ENCODE data around the gene PIPOX. TPM values are rescaled to one million over a fixed set of nuclear protein-coding genes. Genes with fewer than 3 reads are reported as not detected.

PIPOX gene
- total RNA-seq, 3 donors from 2014 or later = 1.3 to 3.0 (median 2.9) TPM

- no peak for DNase-seq (ENCODE audit: low spot score in 2 of 2)
- H3K27ac ChIP-seq = no peak overlapping the region
- intact Hi-C loops (cut with DNase I; ENCODE audit: low total_unique reads) = no loop called here
- TF ChIP-seq CTCF (IDR thresholded peaks at IDR 0.05) (no peak), POLR2A (IDR thresholded peaks at IDR 0.05) (no peak), POLR2AphosphoS5 (IDR thresholded peaks at IDR 0.05) (no peak)
- no peaks in the 10 kb centered on the region for H3K36me3 ChIP-seq
- no peaks in the 10 kb centered on the region for H3K27me3 ChIP-seq
- no peak overlapping the region for H3K4me3 ChIP-seq
- H3K4me1 ChIP-seq = no peaks in the 10 kb centered on the region
- no peaks in the 10 kb centered on the region for H3K9me3 ChIP-seq
Observed at GRCh38 chr17:29068818-29069217, 25.9 kb downstream of the PIPOX start.

- Histone ChIP-seq H3K27ac (no peak overlapping the region), H3K4me3 (no peak overlapping the region), H3K27me3 (no peaks in the 10 kb centered on the region), H3K36me3 (no peaks in the 10 kb centered on the region), H3K4me1 (no peaks in the 10 kb centered on the region), H3K9me3 (no peaks in the 10 kb centered on the region)
- no peak for TF ChIP-seq POLR2A (IDR thresholded peaks at IDR 0.05)
- TF ChIP-seq CTCF (IDR thresholded peaks at IDR 0.05) = no peak
- no peak for TF ChIP-seq POLR2AphosphoS5 (IDR thresholded peaks at IDR 0.05)
- intact Hi-C loops (cut with DNase I; ENCODE audit: low total_unique reads) = no loop called here
- no peak for DNase-seq (ENCODE audit: low spot score in 2 of 2)
Observed at GRCh38 chr17:29069526-29070041, 26.6 kb downstream of the PIPOX start.

GRCh38 chr17:29070308-29070707 is 27.4 kb downstream of the PIPOX start:
- no peak for DNase-seq (ENCODE audit: low spot score in 2 of 2)
- Histone ChIP-seq H3K4me3 (no peak overlapping the region), H3K4me1 (no peaks in the 10 kb centered on the region), H3K36me3 (no peaks in the 10 kb centered on the region), H3K27me3 (no peaks in the 10 kb centered on the region), H3K27ac (no peak overlapping the region), H3K9me3 (no peaks in the 10 kb centered on the region)
- intact Hi-C loops (cut with DNase I; ENCODE audit: low total_unique reads) = no loop called here
- TF ChIP-seq CTCF (IDR thresholded peaks at IDR 0.05) = no peak
- TF ChIP-seq POLR2AphosphoS5 (IDR thresholded peaks at IDR 0.05) = no peak
- no peak for TF ChIP-seq POLR2A (IDR thresholded peaks at IDR 0.05)

- TF ChIP-seq POLR2A (IDR thresholded peaks at IDR 0.05) = no peak
- no peak for TF ChIP-seq POLR2AphosphoS5 (IDR thresholded peaks at IDR 0.05)
- TF ChIP-seq CTCF (IDR thresholded peaks at IDR 0.05) = no peak
- H3K4me3 ChIP-seq = no peak overlapping the region
- intact Hi-C loops (cut with DNase I; ENCODE audit: low total_unique reads) = no loop called here
- H3K9me3 ChIP-seq = no peaks in the 10 kb centered on the region
- DNase-seq (ENCODE audit: low spot score in 2 of 2) = no peak
- no peaks in the 10 kb centered on the region for H3K36me3 ChIP-seq
- no peak overlapping the region for H3K27ac ChIP-seq
- H3K27me3 ChIP-seq = no peaks in the 10 kb centered on the region
- no peaks in the 10 kb centered on the region for H3K4me1 ChIP-seq
Observed at GRCh38 chr17:29070781-29071180, 27.8 kb downstream of the PIPOX start.

GRCh38 chr17:29071303-29071702 is 28.4 kb downstream of the PIPOX start:
- TF ChIP-seq POLR2AphosphoS5 (IDR thresholded peaks at IDR 0.05) (no peak), POLR2A (IDR thresholded peaks at IDR 0.05) (no peak), CTCF (IDR thresholded peaks at IDR 0.05) (no peak)
- Histone ChIP-seq H3K27ac (no peak overlapping the region), H3K36me3 (no peaks in the 10 kb centered on the region), H3K9me3 (no peaks in the 10 kb centered on the region), H3K27me3 (no peaks in the 10 kb centered on the region), H3K4me3 (no peak overlapping the region), H3K4me1 (no peaks in the 10 kb centered on the region)
- intact Hi-C loops (cut with DNase I; ENCODE audit: low total_unique reads) = no loop called here
- no peak for DNase-seq (ENCODE audit: low spot score in 2 of 2)
